GM21576 (cell line): Measurements from ENCODE around the gene FOXM1.
"Not testable (repeated sequence)": the region's sequence is repeated elsewhere in the genome, so short reads cannot be mapped to it uniquely, and the experiment has no call there.

ENCODE experiments used
- ATAC-seq: cut with Tn5 transposase; IDR thresholded peaks from one replicate; pipeline ENCODE4 v1.9.1; 2021; ENCODE audit warnings: mild to moderate bottlenecking, moderate library complexity; ENCODE audit not compliant: unreplicated experiment

FOXM1 gene

DNA sequence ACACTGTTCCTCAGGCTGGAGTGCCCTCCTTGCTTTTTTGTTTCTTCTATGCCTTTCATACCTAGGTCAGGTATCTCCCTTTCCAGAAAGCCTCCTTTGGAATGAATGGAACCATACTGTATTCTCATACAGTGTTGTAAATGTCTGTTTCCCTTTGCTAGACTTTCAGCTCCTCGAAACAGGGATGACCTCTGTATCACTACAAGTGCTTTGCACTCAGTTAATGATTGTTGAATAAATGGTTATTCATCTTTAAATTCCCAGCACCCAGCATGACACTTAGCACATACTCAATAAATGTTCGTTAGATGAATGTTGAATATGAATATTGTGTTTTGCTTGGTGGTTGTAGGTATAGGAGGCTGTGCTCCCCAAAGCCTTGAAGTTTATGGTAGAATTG is 7.8 kb upstream of the FOXM1 start:
- no peak for ATAC-seq

DNA sequence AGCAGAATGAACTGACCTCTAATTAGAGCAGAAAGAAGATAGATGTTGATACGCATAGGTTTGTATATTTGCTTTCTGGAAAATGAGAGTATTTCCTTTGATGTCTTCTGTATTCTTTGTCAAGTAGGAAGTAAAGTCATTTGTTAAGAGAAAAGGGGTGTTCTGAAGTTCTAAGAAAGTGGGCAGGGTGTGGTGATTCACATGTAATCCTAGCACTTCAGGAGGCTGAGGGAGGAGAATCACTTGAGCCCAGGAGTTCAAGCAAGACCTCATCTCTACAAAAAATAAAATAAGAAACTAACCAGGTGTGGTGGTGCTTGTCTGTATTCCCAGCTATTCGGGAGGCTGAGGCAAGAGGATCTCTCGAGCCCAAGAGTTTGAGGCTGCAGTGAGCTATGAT is 2.9 kb upstream of the FOXM1 start:
- ATAC-seq: no peak

DNA sequence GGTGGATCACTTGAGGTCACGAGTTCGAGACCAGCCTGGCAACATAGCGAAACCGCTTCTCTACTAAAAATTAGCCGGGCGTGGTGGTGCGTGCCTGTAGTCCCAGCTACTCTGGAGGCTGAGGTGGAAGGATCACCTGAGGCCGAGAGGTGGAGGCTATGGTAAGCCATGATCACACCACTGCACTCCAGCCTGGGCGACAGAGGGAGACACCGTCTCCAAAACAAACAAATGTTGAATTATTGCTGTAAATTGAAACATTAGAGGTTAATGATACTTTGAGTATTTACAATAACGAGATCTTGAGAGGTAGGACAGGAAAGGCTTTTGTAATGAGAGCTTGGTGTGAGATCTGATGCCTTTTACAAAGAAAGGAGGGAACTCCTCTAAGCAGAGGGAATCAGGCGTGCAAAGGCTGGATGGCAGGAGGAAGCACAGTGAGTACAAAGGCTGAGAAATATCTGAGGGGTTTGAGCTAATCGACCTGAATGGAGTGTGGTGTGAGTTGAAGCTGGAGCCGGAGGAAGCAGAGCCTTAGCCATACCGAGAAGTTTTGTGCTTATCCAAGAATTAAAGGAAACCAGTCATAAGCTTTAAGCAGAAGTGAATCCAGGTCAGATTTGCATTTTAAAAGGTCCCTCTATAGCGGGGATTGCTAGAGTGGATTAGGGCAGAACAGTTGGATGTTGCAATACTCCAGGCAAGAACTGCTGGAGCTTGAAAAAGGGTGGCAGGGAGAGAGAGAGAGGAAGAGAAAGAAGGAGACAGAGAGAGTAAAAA is 1.2 kb upstream of the FOXM1 start:
- ATAC-seq: no peak

DNA sequence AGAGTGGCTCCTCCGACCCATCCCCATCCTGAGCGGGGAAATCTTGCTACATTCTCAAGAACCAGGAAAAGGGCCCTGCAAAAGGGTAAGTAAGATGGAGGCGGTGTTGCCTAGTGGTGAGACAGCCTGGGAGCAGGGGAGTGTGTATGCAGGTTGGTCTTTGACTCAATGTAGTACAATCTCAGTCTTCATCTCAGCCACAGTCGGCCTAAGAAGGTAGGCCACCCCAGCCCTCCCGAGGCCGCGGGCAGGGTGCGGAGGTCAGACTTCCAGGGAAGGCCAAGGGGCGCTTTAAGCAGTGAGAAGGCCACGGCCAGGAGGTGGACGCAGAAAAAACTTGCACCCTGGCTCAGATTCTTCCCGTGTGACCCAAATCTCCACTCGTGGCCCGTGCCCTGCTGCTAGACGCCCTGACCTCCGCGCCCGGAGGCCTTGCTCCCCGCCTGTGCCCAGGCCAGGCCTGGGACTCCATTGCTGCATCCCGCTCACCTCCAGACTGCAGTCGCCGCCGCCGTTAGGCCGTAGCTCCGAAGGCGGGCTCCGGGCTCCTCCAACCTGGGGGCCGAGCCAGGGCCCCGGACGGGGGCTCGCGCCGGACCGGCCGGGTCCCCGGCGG is 435 bp downstream of the FOXM1 start:
- peak; percentile 30 for ATAC-seq

DNA sequence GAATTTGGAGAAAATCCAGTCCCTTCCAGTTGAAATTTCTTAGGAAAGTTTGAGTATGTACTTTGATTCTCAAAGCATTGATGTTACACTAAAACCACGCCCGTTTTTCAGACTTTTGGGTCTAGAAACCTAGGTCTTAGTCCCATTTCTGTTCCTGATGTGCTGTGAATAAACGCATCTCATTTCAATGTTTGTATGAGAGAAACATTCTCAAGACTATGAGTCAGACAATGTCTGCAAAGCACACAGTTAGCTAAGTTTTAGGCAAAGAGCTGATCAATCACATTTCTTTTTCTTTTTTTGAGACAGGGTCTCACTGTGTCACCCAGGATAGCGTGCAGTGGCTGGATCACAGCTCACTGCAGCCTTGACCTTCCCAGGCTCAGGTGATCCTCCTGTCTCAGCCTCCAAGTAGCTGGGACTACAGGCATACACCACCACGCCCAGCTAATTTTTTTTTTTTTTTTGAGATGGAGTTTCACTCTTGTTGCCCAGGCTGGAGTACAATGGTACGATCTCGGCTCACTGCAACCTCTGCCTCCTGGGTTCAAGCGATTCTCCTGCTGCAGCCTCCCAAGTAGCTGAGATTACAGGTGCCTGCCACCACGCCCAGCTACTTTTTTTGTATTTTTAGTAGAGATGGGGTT is 7.9 kb downstream of the FOXM1 start:
- ATAC-seq: not testable (repeated sequence)

DNA sequence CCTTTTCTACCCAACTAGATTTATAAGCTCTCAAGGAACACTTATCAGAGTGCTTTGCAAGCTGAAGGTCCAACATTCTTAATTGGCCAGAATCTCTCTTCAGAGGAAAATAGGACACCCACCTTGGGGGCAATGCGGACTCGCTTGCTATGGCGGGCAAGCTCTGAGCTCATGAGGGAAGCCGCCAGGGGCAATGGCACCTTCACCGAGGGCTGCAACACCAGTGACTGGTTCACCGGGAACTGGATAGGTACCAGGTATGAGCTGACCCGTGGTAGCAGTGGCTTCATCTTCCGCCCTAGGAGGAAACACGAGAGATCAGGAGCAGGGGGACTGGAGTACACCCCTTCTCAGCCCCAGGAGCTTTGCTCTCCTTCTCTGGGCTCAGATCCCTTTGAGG is 12.8 kb downstream of the FOXM1 start:
- no peak for ATAC-seq

DNA sequence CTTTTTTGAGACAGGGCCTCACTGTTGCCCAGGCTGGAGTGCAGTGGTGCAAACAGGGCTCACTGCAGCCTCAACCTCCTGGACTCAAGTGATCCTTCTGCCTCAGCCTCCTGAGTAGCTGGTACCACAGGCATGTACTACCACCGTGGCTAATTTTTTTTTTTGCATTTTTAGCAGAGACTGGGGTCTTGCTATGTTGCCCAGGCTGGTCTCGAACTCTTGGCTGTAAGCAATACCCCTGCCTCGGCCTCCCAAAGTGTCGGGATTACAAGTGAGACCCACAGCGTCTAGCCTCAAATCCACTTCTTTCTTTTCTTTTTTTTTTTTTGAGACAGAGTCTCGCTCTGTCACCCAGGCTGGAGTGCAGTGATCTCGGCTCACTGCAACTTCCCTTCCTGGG is 13.6 kb downstream of the FOXM1 start:
- not testable (repeated sequence) for ATAC-seq

DNA sequence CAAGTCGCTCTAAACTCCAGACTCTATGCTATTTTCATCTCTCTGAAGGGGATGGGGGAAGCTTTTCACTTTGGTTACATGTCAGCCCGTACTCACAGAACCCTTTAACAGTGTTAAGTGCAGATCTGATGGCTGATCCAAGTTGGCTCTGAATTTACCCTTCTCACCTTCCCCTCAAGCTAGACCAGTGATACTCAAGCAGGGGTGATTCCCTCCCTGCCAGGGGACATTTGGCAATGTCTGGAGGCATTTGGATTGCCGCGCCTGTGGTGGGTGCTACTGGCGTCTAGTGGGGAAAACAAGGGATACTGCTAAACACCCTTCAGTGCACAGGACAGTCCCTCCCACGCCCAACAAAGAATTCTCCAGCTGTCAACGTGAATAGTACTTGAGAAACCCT is 14.1 kb downstream of the FOXM1 start:
- no peak for ATAC-seq

DNA sequence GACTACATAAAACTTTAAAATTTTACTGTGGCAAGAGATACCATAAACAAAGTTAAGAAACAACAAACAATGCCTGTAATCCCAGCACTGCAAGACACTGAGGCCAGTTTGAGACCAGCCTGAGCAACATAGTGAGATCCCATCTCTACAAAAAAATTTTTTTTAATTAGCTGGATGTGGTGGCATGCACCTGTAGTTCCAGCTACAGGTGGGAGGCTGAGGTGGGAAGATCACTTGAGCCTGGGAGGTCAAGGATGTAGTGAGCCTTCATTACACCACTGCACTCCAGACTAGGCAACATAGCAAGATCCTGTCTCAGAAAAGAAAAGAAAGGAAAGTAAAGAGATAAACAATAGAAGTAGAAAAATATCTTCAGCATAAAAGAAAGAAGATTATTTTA is 16.8 kb downstream of the FOXM1 start:
- no peak for ATAC-seq

DNA sequence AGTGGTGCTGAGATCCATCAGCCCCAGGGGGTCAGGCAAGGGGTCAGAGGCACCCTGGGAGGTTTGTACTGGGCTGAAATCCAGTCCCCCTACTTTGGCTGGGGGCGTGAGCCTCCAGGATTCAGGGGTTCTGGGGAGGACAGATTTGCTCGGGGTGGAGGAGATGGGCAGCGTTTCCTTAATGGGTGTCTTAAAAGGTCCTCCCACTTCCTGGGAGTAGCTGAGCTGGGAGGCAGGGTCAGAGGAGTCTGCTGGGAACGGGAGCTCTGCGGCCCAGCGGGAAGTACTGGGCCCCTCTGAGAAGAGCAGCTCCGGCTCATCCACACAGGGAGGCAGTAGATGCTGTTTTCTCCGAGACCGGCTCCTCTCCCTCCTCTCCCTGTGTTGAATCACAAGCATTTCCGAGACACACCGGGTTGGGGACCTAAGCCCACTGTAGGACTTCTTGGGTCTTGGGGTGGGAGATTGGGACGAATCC is 18.0 kb downstream of the FOXM1 start:
- no peak for ATAC-seq

DNA sequence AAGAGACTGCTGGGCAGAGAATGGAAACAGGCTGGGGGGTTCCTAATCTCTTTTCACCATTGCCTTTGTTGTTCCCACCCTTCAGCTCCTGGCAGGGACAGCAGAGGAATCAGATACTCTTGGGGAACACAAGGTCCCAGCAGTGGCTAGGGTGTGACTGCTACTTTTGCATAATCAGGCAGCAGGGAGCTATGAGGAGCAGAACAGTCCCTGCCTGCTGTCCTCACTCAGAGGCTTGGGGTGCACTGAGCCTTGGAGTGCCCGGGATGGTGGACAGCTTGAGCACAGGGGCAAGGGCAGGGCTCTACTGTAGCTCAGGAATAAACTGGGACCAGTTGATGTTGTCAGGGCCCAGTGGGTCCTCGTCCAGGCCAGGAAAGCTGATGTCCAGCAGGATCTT is 18.6 kb downstream of the FOXM1 start:
- ATAC-seq: no peak

DNA sequence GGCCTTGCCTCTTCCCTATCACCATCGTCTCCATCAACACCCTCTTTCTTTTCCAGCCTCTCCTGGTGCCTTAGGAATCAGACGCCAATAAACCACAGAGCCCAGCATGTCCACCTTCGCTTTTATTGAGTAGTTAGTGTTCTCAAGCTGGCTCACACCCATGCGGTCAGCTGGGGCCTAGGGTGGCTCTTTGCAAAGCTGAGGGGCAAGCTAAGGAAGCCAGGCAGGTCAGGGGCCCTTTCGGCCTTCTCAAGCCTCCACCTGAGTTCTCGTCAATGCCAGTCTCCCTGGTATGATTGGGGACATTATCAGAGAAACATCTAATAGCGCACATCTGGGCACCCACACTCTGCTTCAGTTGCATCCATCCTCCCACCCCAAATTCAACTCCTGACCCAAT is 19.4 kb downstream of the FOXM1 start:
- no peak for ATAC-seq

DNA sequence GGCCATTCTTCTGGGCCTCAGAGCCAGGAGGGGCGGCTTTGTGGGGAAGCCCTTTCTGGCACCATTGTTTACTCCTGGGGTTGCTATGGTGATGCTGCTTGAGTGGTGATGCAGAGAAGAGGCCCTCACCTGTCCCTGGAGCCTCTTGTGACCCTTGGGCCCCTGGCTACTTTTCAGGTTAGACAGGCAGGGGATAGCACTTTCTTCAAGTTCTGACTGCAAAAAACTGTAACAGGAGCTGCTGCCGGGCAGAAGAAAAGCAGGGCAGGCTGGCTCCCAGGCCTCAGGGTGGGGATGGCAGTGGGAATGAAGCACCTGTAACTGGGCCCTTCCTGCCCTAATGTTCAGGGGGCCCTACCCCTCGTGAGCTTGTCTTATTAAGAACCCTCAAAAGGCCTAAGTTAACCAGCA is 19.9 kb downstream of the FOXM1 start, which contains the start of gene TEX52:
TSS of gene TEX52 (minus strand) at position 19 of the 411 bp plus-strand sequence. CDS start at position 6, 13 bp downstream.
- no peak for ATAC-seq

DNA sequence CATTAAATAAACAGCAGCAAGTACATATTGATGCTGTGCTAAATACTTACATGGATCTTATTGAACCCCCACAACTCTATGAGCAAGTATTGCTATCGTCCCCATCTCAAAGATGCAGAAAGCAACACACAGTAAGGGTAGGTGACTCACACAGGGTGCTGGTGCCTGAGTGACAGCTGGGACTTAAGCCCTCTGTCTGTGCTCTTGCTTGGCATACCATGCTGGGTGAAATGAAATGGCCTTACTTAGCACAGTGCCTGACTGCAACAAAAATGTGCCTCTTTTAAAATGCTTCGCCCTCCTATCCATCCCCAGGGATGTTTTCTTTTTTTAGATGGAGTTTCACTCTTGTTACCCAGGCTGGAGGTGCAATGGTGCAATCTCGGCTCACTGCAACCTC is 20.9 kb downstream of the FOXM1 start:
- no peak for ATAC-seq

DNA sequence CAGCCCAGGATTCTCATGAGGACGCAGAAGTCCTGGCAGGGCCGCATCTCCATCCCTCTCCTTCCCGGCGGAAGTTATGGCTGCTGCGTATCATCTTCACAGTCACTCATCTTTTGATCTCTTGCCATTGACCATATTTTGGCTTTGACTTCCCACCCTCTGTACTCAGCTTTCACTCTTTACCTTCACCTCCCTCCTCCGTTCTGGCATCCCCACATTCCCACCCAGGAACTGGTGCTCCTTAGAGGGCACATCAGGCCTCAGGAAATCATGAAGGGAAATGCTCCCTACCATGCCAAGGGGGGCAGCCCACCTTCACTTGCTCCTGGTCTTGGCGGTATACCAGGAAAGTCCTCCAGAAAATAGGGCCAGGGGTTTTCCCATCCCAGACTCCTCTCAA is 21.4 kb downstream of the FOXM1 start:
- no peak for ATAC-seq

DNA sequence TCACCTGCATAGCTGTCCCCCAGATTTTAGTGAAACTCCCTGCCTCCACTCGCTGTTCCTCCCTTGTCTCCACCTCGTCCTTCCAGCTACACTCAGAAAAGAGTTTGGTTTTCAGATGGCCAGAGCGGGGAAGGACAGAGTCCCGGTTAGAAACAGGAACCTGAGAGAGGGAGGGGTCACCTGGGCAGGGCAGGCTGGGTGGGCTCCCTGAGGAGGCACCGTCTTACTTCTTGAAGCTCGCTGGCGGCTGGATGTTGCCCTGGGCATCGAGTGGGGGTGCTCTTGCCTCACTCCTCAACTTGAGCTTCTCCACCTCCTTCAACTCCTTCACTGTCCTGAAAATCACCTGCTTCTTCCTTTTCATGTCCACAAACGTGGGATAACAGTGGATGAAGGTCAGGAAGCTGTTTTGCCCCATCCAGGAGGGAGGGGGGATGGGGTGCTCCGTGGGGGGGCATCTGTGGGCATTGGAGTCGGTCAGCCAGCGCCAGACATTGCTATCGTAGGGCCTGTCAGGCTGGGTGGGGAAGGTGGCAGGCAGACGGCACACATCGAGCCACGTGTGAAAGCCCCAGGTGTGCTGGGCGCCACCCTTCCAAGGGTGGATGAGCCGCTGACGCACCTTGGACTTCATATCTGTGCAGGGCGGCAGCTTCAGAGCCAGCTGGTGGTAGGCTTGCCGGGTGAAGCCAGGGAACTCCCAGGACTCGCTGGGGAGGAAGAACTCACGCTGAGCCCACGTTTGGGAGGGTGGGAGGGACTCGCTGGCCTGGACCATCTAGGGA is 22.1 kb downstream of the FOXM1 start:
- no peak for ATAC-seq

DNA sequence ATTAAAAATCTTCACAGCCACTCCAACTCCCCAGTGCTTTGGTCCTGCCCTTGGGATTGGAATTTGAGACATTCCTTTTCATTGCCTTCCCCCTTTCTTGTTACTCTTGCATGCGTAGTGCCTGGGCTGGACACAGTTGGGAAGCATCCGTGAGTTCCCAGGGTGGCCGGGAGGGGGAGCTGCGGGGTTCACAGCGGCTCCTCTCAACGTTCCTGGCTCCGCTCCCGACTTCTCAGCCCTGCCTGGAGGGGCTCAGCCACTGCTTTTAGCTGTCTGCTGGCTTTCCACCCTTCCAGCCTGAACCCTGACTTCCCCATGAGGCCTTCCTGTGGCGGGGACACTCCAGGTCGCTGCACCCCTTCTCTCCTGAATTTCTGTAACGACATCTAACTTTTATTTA is 23.3 kb downstream of the FOXM1 start:
- ATAC-seq: no peak

DNA sequence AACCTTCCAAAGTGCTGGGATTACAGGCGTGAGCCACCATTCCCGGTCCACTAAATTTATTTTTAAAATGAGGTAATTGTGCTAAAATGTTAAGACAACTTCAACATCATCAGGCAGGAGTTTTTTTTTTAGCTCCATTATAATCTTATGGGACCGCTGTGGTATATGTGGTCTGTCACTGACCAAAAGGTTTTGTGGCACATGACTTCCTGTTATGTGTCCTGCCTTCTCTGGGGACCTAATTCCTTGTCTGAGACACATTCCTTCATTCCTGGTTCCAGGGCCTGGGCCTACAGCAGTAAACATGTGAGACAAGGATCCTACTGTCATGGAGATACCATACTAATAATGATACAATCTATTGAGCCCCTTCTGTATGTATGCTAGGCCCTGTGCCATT is 25.0 kb downstream of the FOXM1 start:
- no peak for ATAC-seq

DNA sequence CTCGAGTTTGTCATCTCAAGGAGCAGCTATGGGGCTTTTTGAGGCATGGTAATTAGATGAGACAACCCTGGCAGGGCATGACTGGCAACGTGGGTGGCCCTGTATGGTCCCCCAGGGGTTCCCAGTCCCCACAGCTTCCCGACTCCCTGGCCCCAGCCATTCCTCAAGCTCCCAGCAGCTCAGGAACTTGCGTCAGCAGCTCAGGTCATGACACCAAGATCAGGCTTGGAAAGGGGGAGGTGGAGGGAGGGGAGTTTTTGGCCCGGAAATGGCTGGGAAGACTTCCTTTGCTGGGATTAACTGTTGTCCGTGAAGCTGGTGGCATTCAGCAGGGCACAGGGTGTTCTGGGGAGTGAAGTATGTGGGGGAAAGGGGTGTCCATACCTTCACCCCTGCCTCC is 31.7 kb downstream of the FOXM1 start:
- ATAC-seq: no peak

DNA sequence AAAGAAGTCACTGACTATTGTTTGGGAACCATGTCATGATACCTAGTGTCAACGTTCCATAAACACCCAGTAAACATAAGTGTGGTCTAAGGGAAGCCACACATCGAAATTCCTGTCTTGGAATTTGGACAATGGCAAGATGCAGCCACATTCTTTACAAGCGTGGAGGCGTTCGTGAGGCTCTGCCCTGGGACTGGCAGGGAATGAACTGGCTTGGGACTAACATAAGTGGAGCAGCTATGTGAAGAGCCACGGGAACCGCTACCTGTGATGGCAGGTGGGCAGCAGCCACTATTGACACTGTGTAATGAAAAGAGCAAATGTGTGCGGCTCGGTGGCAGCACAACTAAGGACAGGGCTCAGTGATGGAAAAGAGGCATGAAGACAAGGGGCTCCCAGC is 32.2 kb downstream of the FOXM1 start:
- ATAC-seq: no peak

DNA sequence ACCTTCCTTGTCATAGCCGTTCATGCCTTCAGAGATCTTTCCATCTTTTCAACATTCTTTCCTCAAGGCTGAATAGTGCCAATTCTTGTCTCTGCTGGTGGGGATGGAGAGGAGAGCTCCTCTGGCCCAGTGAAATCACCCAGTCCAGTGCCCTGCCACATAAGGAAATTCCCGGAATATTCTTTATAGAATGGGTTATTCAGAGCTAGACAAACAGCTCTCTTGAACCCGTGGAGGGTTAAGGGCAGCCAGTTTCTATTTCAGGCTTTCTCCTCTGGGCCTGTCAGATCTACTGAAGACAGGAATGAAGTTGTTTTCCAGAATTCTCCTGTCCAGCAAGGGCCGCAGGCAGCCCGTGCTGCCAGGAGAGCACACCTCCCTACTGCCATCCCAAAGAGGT is 34.0 kb downstream of the FOXM1 start:
- ATAC-seq: no peak
